HEK293 (cell line): ENCODE data around the gene EEF1B2.
"Not testable (repeated sequence)": the region's sequence is repeated elsewhere in the genome, so short reads cannot be mapped to it uniquely, and the experiment has no call there.

Experiments
- CTCF ChIA-PET: fragments of 350-600 bp; formaldehyde crosslinking; extraction: SDS; loops from one replicate; lab custom pipeline; 2021; ENCODE audit warnings: antibody characterized with exemption; lab: Yijun Ruan, JAX
- POLR2A ChIA-PET: fragments of 300-600 bp; formaldehyde crosslinking; extraction: SDS; loops from one replicate; lab custom pipeline; 2020; ENCODE audit warnings: antibody characterized with exemption, inconsistent platforms; lab: Yijun Ruan, JAX
- H3K27ac ChIP-seq: fragments of 200-500 bp; sonication (Bioruptor generic); 2 replicates; pipeline ENCODE4 v1.5.1; 2014; ENCODE audit warnings: low read depth, low read length, control low read depth, inconsistent platforms; ENCODE audit errors: extremely low read depth
- H3K36me3 ChIP-seq, 2 experiments: fragments of 200-500 bp in 1 of 2; sonication (Bioruptor generic) in 1 of 2; 1 replicate in 1 of 2; 2 replicates in 1 of 2; pipeline ENCODE4 v1.5.1; 2014 to 2017; ENCODE audit warnings: inconsistent platforms in 2 of 2, low read length in 2 of 2; ENCODE audit not compliant: control insufficient read depth in 2 of 2, insufficient read depth in 1 of 2
- H3K4me1 ChIP-seq: fragments of 200-500 bp; sonication (Bioruptor generic); 2 replicates; pipeline ENCODE4 v1.5.1; 2014; ENCODE audit warnings: mild to moderate bottlenecking, low read length, inconsistent platforms; ENCODE audit not compliant: control insufficient read depth, insufficient read depth
- H3K4me3 ChIP-seq: 2 replicates; pipeline ENCODE4 v1.5.1; 2011; ENCODE audit warnings: low read depth, mild to moderate bottlenecking, control low read depth, low read length, moderate library complexity
- H3K9me3 ChIP-seq: fragments of 200-500 bp; sonication (Bioruptor generic); 2 replicates; pipeline ENCODE4 v1.5.1; 2014; ENCODE audit warnings: low read depth, low read length, inconsistent platforms; ENCODE audit not compliant: control insufficient read depth, insufficient read depth
- ATF2 ChIP-seq: fragments of 450-650 bp; formaldehyde crosslinking; IDR thresholded peaks from 2 replicates; pipeline ENCODE4 v1.5.1; 2016; ENCODE audit warnings: missing biosample characterization, missing genetic modification characterization, low read depth
- BCL11B ChIP-seq: fragments of 450-650 bp; formaldehyde crosslinking; IDR thresholded peaks from 2 replicates; pipeline ENCODE4 v1.5.1; 2016; ENCODE audit warnings: low read depth, missing biosample characterization, missing genetic modification characterization
- CTCF ChIP-seq: fragments of 450-650 bp; formaldehyde crosslinking; IDR thresholded peaks from 2 replicates; pipeline ENCODE4 v1.5.1; 2016; ENCODE audit warnings: missing biosample characterization, missing genetic modification characterization
- GLIS1 ChIP-seq: fragments of 450-650 bp; formaldehyde crosslinking; IDR thresholded peaks from 2 replicates; pipeline ENCODE4 v1.5.1; 2016; ENCODE audit warnings: missing biosample characterization, missing genetic modification characterization
- KLF17 ChIP-seq: fragments of 450-650 bp; formaldehyde crosslinking; IDR thresholded peaks from 2 replicates; pipeline ENCODE4 v1.5.1; 2016; ENCODE audit warnings: missing biosample characterization, missing genetic modification characterization
- PRDM2 ChIP-seq: fragments of 450-650 bp; formaldehyde crosslinking; IDR thresholded peaks from 2 replicates; pipeline ENCODE4 v1.5.1; 2016; ENCODE audit warnings: missing biosample characterization, missing genetic modification characterization, borderline replicate concordance
- ZNF174 ChIP-seq: fragments of 450-650 bp; formaldehyde crosslinking; IDR thresholded peaks from 2 replicates; pipeline ENCODE4 v1.5.0; 2017; ENCODE audit warnings: missing biosample characterization, mild to moderate bottlenecking, missing genetic modification characterization
- ZNF488 ChIP-seq: fragments of 450-650 bp; formaldehyde crosslinking; IDR thresholded peaks from 2 replicates; pipeline ENCODE4 v1.5.1; 2016; ENCODE audit warnings: missing biosample characterization, missing genetic modification characterization
- ZNF510 ChIP-seq: fragments of 450-650 bp; formaldehyde crosslinking; IDR thresholded peaks from 2 replicates; pipeline ENCODE4 v1.5.1; 2018; ENCODE audit warnings: mild to moderate bottlenecking, missing genetic modification characterization, missing biosample characterization; ENCODE audit not compliant: insufficient replicate concordance
- ZNF513 ChIP-seq: fragments of 450-650 bp; IDR thresholded peaks from 2 replicates; pipeline ENCODE4 v1.5.1; 2018; ENCODE audit warnings: missing biosample characterization, missing genetic modification characterization
- ZNF561 ChIP-seq: fragments of 450-650 bp; IDR thresholded peaks from 2 replicates; pipeline ENCODE4 v1.5.1; 2018; ENCODE audit warnings: missing biosample characterization, missing genetic modification characterization, borderline replicate concordance
- ZNF571 ChIP-seq: fragments of 450-650 bp; formaldehyde crosslinking; IDR thresholded peaks from 2 replicates; pipeline ENCODE4 v1.5.0; 2017; ENCODE audit warnings: missing biosample characterization, missing genetic modification characterization
- ZNF585B ChIP-seq: fragments of 450-650 bp; formaldehyde crosslinking; IDR thresholded peaks from 2 replicates; pipeline ENCODE4 v1.5.1; 2016; ENCODE audit warnings: missing biosample characterization, missing genetic modification characterization
- ZNF624 ChIP-seq: fragments of 450-650 bp; formaldehyde crosslinking; IDR thresholded peaks from 2 replicates; pipeline ENCODE4 v1.5.1; 2017; ENCODE audit warnings: missing biosample characterization, missing genetic modification characterization
- ZNF658 ChIP-seq: fragments of 450-650 bp; formaldehyde crosslinking; IDR thresholded peaks from 2 replicates; pipeline ENCODE4; 2016; ENCODE audit warnings: missing biosample characterization, missing genetic modification characterization
- ZNF843 ChIP-seq: fragments of 450-650 bp; formaldehyde crosslinking; IDR thresholded peaks from 2 replicates; pipeline ENCODE4 v1.5.1; 2016; ENCODE audit warnings: missing biosample characterization, missing genetic modification characterization

Gene EEF1B2

GRCh38 chr2:206154197-206154596 lies 5.5 kb upstream of the EEF1B2 start:
- Histone ChIP-seq H3K4me1 (no peaks in the 10 kb centered on the region), H3K4me3 (no peak overlapping the region), H3K36me3 (peaks cover 22 to 44% of the 10 kb centered on the region in 2 experiments), H3K9me3 (no peaks in the 10 kb centered on the region), H3K27ac (no peak overlapping the region)
- TF ChIP-seq CTCF (tag by site-specific recombination) = peak; percentile 50
- TF ChIP-seq ZNF174 = no peak
- TF ChIP-seq ZNF513 (tag by site-specific recombination) = no peak
- TF ChIP-seq ZNF488 (tag by site-specific recombination) = no peak
- no peak for TF ChIP-seq ZNF571 (tag by site-specific recombination)
- no peak for TF ChIP-seq ZNF843
- POLR2A ChIA-PET = no interaction called here
- CTCF ChIA-PET = interaction anchor here (0.6 to 1.5 kb wide), 3 partner anchors 15 to 149 kb away, joined by 3 to 5 read pairs (median 4); no protein-coding TSS in a partner anchor

- H3K27ac ChIP-seq = not testable (repeated sequence)
- ChIA-PET POLR2A (interaction anchor here (0.6 kb wide), 1 partner anchor 270 kb away, joined by 3 read pairs; no protein-coding TSS in a partner anchor), CTCF (interaction anchor here (0.6 to 0.7 kb wide), 4 partner anchors 18 to 469 kb away, joined by 3 to 4 read pairs (median 3); no protein-coding TSS in a partner anchor)
Measured at GRCh38 chr2:206157014-206157413, 2.7 kb upstream of the EEF1B2 start.

GRCh38 chr2:206158563-206159345 lies 941 bp upstream of the EEF1B2 start:
- Histone ChIP-seq H3K9me3 (no peaks in the 10 kb centered on the region), H3K27ac (peak overlapping the region; percentile 80), H3K36me3 (peaks cover 17 to 45% of the 10 kb centered on the region in 2 experiments), H3K4me1 (no peaks in the 10 kb centered on the region; the same call in 1 of the 2 replicates), H3K4me3 (peak overlapping the region; percentile 67)
- ChIA-PET CTCF (no interaction called here), POLR2A (interaction anchor here (0.6 to 1.5 kb wide), 5 partner anchors 8 to 141 kb away, joined by 3 to 8 read pairs (median 4); partner anchors contain the start of gene INO80D)
- TF ChIP-seq ZNF561 (tag by site-specific recombination) = no peak
- TF ChIP-seq ZNF624 (tag by site-specific recombination) = no peak
- TF ChIP-seq ZNF174 = no peak
- TF ChIP-seq GLIS1 = peak; percentile 61; the same call in 1 of the 2 replicates
- TF ChIP-seq ZNF510 (tag by site-specific recombination) = no peak
- TF ChIP-seq PRDM2 (tag by site-specific recombination) = no peak
- no peak for TF ChIP-seq ZNF585B (tag by site-specific recombination)
- 0 out of 2 replicates have a peak, but pooled peaks have one; percentile 22 for TF ChIP-seq KLF17 (tag by site-specific recombination)
- TF ChIP-seq BCL11B (tag by site-specific recombination) = no peak
- no peak for TF ChIP-seq ZNF658 (tag by site-specific recombination)
- no peak for TF ChIP-seq ATF2 (tag by site-specific recombination)

More at GRCh38 chr2:206157014-206157413, 2.7 kb upstream of the EEF1B2 start:
- H3K4me1 ChIP-seq, H3K4me3 ChIP-seq, H3K9me3 ChIP-seq: not testable (repeated sequence)
- peaks cover 24 to 33% of the 10 kb centered on the region in 2 experiments for H3K36me3 ChIP-seq
